ENCODE measurements around the gene TRPM2.

DNA sequence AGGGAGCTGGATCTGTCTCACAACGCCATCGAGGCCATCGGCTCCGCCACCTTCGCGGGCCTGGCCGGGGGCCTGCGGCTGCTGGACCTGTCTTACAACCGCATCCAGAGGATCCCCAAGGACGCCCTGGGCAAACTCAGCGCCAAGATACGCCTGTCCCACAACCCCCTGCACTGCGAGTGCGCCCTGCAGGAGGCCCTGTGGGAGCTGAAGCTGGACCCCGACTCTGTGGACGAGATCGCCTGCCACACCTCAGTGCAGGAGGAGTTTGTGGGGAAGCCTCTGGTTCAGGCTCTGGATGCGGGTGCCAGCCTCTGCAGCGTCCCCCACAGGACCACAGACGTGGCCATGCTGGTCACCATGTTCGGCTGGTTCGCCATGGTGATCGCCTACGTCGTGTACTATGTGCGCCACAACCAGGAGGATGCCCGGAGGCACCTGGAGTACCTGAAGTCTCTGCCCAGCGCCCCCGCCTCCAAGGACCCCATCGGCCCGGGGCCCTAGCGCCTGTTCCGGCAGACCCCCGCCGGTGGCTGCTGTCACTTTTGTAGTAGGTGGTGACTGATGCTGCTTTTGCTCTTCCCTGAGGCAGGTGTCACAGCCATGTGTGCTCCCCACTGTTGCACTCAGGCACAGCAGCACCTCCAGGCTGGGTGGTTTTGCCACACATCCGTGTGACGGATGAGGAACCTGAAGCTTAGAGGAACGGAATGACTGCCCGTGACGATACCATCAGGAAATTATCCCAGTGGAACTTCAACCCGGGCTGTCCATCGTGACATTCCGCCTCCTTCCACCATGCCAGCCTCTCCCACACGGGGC is 103.7 kb downstream of the TRPM2 start:
- TF ChIP-seq CTCF (IDR thresholded peaks at IDR 0.05) (no peak), POLR2A (IDR thresholded peaks at IDR 0.05) (no peak)
